ENCODE measurements around the gene MRPS7.

DNA sequence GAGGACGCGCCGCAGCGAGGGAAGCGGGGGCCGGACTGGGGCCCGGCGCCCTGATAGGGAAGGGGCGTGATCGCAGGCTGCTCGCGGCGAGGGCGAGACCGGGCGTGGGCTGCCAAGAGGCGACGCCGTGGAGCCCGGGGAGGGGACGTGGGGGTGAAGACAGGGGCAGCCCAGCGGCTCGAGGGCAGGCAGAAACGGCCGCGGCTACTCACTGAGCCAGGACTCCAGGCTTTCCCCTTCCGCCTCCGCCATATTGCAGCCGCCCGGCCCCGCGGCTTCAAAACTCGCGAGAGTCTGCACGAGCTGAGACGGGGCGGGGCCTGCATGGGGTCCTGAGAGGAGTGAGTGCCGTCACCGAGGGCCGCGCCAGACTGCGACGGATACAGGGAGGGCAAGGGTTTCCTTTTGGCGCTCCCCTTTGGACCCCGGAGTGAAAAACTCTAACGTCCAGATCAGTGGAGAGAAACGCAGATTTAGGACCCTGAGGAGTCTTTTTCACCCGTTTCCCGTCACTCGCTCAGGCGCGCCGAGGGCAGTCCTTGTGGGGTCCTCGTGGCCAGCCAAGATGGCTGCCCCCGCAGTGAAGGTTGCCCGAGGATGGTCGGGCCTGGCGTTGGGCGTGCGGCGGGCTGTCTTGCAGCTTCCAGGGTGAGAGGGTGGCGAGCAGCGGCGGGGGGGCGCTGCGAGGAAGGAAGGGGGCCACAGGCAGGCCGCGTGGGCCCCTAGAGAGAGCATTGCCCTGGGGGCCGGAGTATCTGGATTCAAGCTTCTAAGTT is at the start of gene MRPS7, which contains the start of gene GGA3:
- TF ChIP-seq MAX (IDR thresholded peaks at IDR 0.05) (0 out of 2 replicates have a peak, but pooled peaks have one; percentile 49), ZBTB7A (IDR thresholded peaks at IDR 0.05; ENCODE audit: low read depth) (no peak), REST (IDR thresholded peaks at IDR 0.05; ENCODE audit: low read depth) (peak; percentile 24; the same call in 1 of the 2 replicates), EGR1 (IDR thresholded peaks at IDR 0.05) (0 out of 2 replicates have a peak, but pooled peaks have one; percentile 7)
